Measurements from ENCODE around the gene MCL1.
"Not testable (repeated sequence)": the region's sequence is repeated elsewhere in the genome, so short reads cannot be mapped to it uniquely, and the experiment has no call there.

The MCL1 gene

DNA sequence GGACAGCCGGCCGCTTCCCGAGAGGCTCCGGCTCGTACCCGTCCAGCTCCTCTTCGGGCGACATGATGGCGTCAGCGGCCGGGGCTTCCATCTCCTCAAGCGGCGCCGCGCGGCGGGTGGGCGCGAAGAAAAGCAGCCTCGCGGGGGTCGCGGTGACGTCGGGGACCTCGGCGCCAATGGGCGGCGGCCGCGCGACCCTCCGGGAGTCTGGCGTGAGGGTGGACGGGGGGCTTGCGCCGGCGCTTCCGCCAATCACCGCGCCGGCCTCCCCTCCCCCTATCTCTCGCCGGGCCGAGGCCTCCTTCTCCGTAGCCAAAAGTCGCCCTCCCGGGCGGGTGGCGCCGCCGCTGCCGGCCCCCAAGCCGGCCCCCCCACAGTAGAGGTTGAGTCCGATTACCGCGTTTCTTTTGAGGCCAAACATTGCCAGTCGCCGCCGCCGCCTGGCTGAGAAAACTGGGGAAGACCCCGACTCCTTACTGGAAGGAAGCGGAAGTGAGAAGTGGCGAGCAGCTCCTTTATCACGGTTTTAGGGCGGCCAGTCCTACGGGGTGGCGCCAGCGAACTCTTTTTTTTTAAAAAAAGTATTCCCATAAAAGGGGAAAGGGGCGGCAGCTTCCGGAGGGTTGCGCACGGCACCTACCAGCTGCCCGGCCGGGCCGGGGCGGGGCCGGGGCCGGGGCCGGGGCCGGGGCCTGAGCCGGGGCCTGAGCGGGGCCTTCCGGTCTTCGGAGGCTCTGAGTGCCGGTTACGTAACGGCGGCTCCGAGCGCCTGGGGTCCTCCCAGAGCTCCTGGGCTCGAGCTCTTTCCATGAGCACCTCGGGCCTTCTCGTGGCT is at the start of gene MCL1:
Gene MCL1, minus strand, starts transcription at position 501 of the 835 bp plus-strand sequence. Its CDS starts 80 bp downstream, at position 421.
- Mint-ChIP-seq H3K27ac (peak within 1 kb of the TSS; percentile 98), H3K27me3 (no peaks in the 10 kb centered on the region), H3K9me3 (no peaks in the 10 kb centered on the region), H3K4me1 (peaks cover 31% of the 10 kb centered on the region), H3K36me3 (peaks cover 43% of the 10 kb centered on the region), H3K4me3 (peak within 1 kb of the TSS; percentile 98)

DNA sequence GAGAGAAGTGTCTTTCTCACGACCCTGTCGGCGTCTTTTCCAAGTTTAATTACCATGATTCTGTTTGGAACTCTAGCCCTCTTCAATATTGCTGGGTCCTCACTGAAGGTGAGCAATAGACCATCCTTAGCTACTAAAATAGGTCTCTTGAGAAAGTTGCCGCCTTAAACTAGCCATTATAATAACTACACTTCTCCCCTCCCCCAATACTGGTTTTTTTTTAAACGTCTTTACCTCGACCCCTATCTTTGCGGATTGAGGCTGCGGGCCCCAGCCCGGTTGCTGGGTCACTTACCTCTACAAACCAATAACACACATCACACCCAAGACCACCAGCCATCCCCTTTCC is 49.3 kb upstream of the MCL1 start:
- H3K27ac Mint-ChIP-seq, result no peak overlapping the region
- peaks cover 37% of the 10 kb centered on the region for H3K4me1 Mint-ChIP-seq
- H3K36me3 Mint-ChIP-seq, result peaks cover 12% of the 10 kb centered on the region
- no peaks in the 10 kb centered on the region for H3K9me3 Mint-ChIP-seq
- H3K4me3 Mint-ChIP-seq, result no peak overlapping the region
- H3K27me3 Mint-ChIP-seq, result no peaks in the 10 kb centered on the region

DNA sequence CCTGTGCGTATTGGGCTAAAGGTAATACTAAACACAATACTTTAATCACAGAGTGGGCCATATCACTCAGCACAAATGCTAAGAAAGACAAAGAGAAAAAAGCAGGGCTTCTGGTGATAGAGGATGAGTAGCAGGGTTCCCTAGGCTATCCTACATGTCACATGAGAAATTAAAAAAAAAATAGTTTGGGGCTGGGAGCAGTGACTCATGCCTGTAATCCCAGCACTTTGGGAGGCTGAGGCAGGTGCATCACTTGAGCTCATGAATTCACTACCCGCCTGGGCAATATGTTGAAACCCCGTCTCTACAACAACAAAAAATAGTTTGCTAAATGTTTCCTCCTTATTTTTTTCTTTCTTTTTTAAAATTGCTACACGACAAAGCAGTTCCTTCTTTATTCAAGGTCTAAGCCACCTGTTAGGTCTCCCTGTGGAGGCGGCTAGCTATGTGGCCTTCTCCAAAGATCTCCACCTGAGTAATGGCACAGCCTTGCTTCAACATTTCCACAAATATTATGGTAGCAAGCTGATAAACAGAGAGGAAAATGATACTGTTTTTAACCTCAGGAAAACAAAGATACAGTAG is 48.5 kb upstream of the MCL1 start:
- H3K4me1 Mint-ChIP-seq, result peaks cover 45% of the 10 kb centered on the region
- H3K27me3 Mint-ChIP-seq, result no peaks in the 10 kb centered on the region
- peak overlapping the region; percentile 85 for H3K27ac Mint-ChIP-seq
- no peaks in the 10 kb centered on the region for H3K9me3 Mint-ChIP-seq
- H3K36me3 Mint-ChIP-seq, result peaks cover 16% of the 10 kb centered on the region
- H3K4me3 Mint-ChIP-seq, result no peak overlapping the region

GRCh38 chr1:150626150-150626549 is 46.7 kb upstream of the MCL1 start:
- no peaks in the 10 kb centered on the region for H3K27me3 Mint-ChIP-seq
- H3K4me3 Mint-ChIP-seq, result peak overlapping the region; percentile 26
- peak overlapping the region; percentile 9 for H3K27ac Mint-ChIP-seq
- no peaks in the 10 kb centered on the region for H3K9me3 Mint-ChIP-seq
- peaks cover 21% of the 10 kb centered on the region for H3K36me3 Mint-ChIP-seq
- H3K4me1 Mint-ChIP-seq, result peaks cover 54% of the 10 kb centered on the region

GRCh38 chr1:150624546-150624945 is 45.1 kb upstream of the MCL1 start:
- not testable (repeated sequence) for H3K9me3 Mint-ChIP-seq, H3K27me3 Mint-ChIP-seq
- peaks cover 63% of the 10 kb centered on the region for H3K4me1 Mint-ChIP-seq
- H3K4me3 Mint-ChIP-seq, result peak overlapping the region; percentile 52
- peak overlapping the region; percentile 91 for H3K27ac Mint-ChIP-seq
- peaks cover 25% of the 10 kb centered on the region for H3K36me3 Mint-ChIP-seq

- not testable (repeated sequence) for H3K9me3 Mint-ChIP-seq, H3K4me3 Mint-ChIP-seq, H3K27me3 Mint-ChIP-seq
- Mint-ChIP-seq H3K27ac (peak overlapping the region; percentile 91), H3K4me1 (peaks cover 67% of the 10 kb centered on the region), H3K36me3 (peaks cover 29% of the 10 kb centered on the region)
Measured at GRCh38 chr1:150624134-150624533, 44.7 kb upstream of the MCL1 start.

DNA sequence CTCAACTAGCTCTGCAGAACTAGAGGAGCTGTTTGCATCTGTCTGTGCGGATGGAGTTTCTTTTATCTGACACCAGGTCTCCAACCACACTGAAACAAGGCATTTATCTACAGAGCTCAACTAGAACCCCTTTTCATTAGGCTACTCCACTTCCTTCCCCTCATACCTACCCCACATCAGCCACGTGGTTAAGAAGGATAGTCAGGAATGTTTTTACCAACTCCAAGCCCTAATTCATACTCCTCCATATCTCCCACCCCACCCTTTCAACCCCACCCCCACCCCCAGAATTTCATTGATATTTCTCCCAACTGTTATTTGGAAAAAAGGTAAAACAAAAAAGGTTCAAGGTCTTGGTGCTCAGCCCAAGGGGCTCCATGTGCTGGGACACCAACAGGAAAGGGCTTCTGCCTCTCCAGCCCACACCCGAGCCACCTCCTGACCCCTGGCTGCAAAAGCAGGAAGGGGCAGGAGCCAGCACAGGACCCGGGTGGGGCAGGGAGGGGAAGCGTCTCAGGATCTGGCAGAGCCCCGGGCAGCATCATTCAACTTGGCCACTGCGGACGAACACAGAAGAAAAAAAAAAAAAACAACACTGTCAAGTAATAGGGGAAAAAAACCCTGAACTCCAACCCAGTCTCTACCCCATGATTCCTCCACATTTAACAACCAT is 43.0 kb upstream of the MCL1 start:
- peaks cover 67% of the 10 kb centered on the region for H3K4me1 Mint-ChIP-seq
- H3K9me3 Mint-ChIP-seq, result no peaks in the 10 kb centered on the region
- H3K36me3 Mint-ChIP-seq, result peaks cover 25% of the 10 kb centered on the region
- peak overlapping the region; percentile 84 for H3K27ac Mint-ChIP-seq
- H3K4me3 Mint-ChIP-seq, result no peak overlapping the region
- H3K27me3 Mint-ChIP-seq, result no peaks in the 10 kb centered on the region

DNA sequence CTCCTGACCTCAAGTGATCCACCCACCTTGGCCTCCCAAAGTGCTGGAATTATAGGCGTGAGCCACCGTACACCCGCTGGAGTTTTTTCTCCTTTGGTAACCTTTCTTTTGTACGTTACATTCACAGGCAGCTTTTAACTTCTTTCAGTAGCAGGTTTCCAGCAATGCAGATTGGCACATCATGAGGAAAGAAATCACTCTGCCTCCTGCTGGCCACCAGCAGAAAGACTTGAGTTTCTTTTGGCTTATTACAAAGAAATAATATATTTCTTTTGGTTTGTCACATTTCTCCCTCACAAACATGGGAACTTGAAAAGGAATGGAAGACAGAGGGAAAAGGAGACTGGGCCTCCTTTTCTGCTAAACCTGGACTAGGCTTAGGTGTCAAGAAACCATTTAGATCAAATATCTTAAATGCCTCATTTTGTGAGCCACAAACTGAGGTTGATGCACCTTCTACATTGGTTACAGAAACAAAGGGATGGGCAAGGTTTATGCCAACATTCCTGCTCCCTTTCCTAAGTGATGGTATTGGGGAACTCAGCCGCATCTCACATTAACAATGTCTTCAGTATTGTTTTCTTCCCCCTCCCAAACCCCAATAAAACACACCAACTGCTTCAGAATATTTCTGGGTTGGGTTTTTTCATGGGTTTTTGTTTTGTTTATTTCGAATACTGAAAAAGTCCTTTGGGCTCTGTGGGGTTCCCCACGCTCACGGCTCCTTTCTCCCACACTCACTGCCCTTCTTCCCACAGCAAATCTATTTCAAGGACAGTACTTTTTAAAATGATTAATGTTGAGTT is 42.3 kb upstream of the MCL1 start:
- peaks cover 72% of the 10 kb centered on the region for H3K4me1 Mint-ChIP-seq
- peak overlapping the region; percentile 47 for H3K4me3 Mint-ChIP-seq

GRCh38 chr1:150620919-150621318 is 41.5 kb upstream of the MCL1 start:
- no peak overlapping the region for H3K27ac Mint-ChIP-seq
- no peaks in the 10 kb centered on the region for H3K9me3 Mint-ChIP-seq
- peaks cover 75% of the 10 kb centered on the region for H3K4me1 Mint-ChIP-seq
- peaks cover 31% of the 10 kb centered on the region for H3K36me3 Mint-ChIP-seq
- no peaks in the 10 kb centered on the region for H3K27me3 Mint-ChIP-seq
- no peak overlapping the region for H3K4me3 Mint-ChIP-seq

More for the DNA sequence above, 42.3 kb upstream of the MCL1 start:
- Mint-ChIP-seq H3K27me3 (no peaks in the 10 kb centered on the region), H3K27ac (peak overlapping the region; percentile 84), H3K36me3 (peaks cover 29% of the 10 kb centered on the region), H3K9me3 (no peaks in the 10 kb centered on the region)

GRCh38 chr1:150619576-150620509 is 40.4 kb upstream of the MCL1 start:
- Mint-ChIP-seq H3K4me1 (peaks cover 75% of the 10 kb centered on the region), H3K27me3 (no peaks in the 10 kb centered on the region), H3K36me3 (peaks cover 34% of the 10 kb centered on the region), H3K4me3 (peak overlapping the region; percentile 40), H3K9me3 (no peaks in the 10 kb centered on the region), H3K27ac (peak overlapping the region; percentile 66)

GRCh38 chr1:150615346-150616201 is 36.2 kb upstream of the MCL1 start:
- Mint-ChIP-seq H3K4me1 (peaks cover 71% of the 10 kb centered on the region), H3K4me3 (peak overlapping the region; percentile 51), H3K9me3 (no peaks in the 10 kb centered on the region), H3K36me3 (peaks cover 21% of the 10 kb centered on the region), H3K27ac (peak overlapping the region; percentile 86), H3K27me3 (no peaks in the 10 kb centered on the region)

GRCh38 chr1:150613061-150613920 is 33.9 kb upstream of the MCL1 start:
- Mint-ChIP-seq H3K4me3 (peak overlapping the region; percentile 77), H3K27ac (peak overlapping the region; percentile 89), H3K4me1 (peaks cover 57% of the 10 kb centered on the region), H3K9me3 (no peaks in the 10 kb centered on the region), H3K27me3 (no peaks in the 10 kb centered on the region), H3K36me3 (peaks cover 13% of the 10 kb centered on the region)

DNA sequence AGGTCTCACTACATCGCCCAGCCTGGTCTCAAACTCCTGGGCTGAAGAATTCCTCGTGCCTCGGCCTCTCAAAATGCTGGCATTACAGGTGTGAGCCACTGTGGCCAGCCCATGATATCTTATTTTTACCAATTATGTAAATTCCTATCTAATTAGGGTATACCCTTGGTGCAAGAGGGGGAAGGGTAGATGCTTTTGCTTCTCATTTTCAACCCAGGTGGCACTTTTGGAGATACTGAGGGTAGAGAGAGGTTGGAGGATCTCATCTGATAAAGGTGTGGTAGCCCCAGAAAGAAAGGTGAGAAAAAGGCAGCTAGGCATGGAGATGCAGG is 32.6 kb upstream of the MCL1 start:
- Mint-ChIP-seq H3K4me1 (peaks cover 55% of the 10 kb centered on the region), H3K27me3 (no peaks in the 10 kb centered on the region), H3K4me3 (peak overlapping the region; percentile 73), H3K27ac (peak overlapping the region; percentile 96), H3K9me3 (no peaks in the 10 kb centered on the region), H3K36me3 (peaks cover 12% of the 10 kb centered on the region)

Measured in activated naive CD4-positive, alpha-beta T cell treated with anti-CD3 and anti-CD28 coated beads, Interleukin-2, amount 50 U/mL, for 24 hours (primary cell).